GM19438 (cell line): Measurements from ENCODE around the gene PRKCE.
"Not testable (repeated sequence)": the region's sequence is repeated elsewhere in the genome, so short reads cannot be mapped to it uniquely, and the experiment has no call there.

Source experiments
- ATAC-seq: cut with Tn5 transposase; IDR thresholded peaks from one replicate; pipeline ENCODE4 v1.9.1; 2021; ENCODE audit warnings: low read depth; ENCODE audit not compliant: unreplicated experiment

PRKCE gene

GRCh38 chr2:46188041-46188716 lies 536.7 kb downstream of the PRKCE start:
- ATAC-seq = no peak

GRCh38 chr2:46193356-46193755 lies 541.9 kb downstream of the PRKCE start:
- no peak for ATAC-seq

- ATAC-seq = no peak
Measured at GRCh38 chr2:46193855-46194254, 542.4 kb downstream of the PRKCE start.

- ATAC-seq = no peak
Measured at GRCh38 chr2:46194856-46195255, 543.4 kb downstream of the PRKCE start.

- ATAC-seq = no peak
Measured at GRCh38 chr2:46195819-46196218, 544.3 kb downstream of the PRKCE start.

- no peak for ATAC-seq
Measured at GRCh38 chr2:46196871-46197462, 545.5 kb downstream of the PRKCE start.

- ATAC-seq = no peak
Measured at GRCh38 chr2:46197672-46198071, 546.2 kb downstream of the PRKCE start.

GRCh38 chr2:46198164-46198883 lies 546.8 kb downstream of the PRKCE start:
- no peak for ATAC-seq

- ATAC-seq = no peak
Measured at GRCh38 chr2:46198966-46199365, 547.5 kb downstream of the PRKCE start.

GRCh38 chr2:46200100-46200690 lies 548.7 kb downstream of the PRKCE start:
- ATAC-seq = no peak

- ATAC-seq = no peak
Measured at GRCh38 chr2:46200861-46201605, 549.6 kb downstream of the PRKCE start.

GRCh38 chr2:46202453-46202852 lies 551.0 kb downstream of the PRKCE start:
- no peak for ATAC-seq

- ATAC-seq = no peak
Measured at GRCh38 chr2:46202987-46203386, 551.5 kb downstream of the PRKCE start.

GRCh38 chr2:46203636-46204035 lies 552.2 kb downstream of the PRKCE start:
- ATAC-seq = not testable (repeated sequence)

GRCh38 chr2:46207591-46207990 lies 556.1 kb downstream of the PRKCE start:
- ATAC-seq = no peak

GRCh38 chr2:46208766-46209165 lies 557.3 kb downstream of the PRKCE start:
- ATAC-seq = no peak

- ATAC-seq = no peak
Measured at GRCh38 chr2:46210063-46210462, 558.6 kb downstream of the PRKCE start.

GRCh38 chr2:46211461-46211860 lies 560.0 kb downstream of the PRKCE start:
- no peak for ATAC-seq

- no peak for ATAC-seq
Measured at GRCh38 chr2:46213906-46214305, 562.4 kb downstream of the PRKCE start.

- no peak for ATAC-seq
Measured at GRCh38 chr2:46216213-46216612, 564.7 kb downstream of the PRKCE start.

- ATAC-seq = not testable (repeated sequence)
Measured at GRCh38 chr2:46223514-46223913, 572.0 kb downstream of the PRKCE start.
